GM19467 (cell line): ENCODE results near the gene CARD10.
A peak's percentile ranks its signal among the peaks of the same experiment; 100 is the strongest.

Source experiments
- ATAC-seq: cut with Tn5 transposase; IDR thresholded peaks from one replicate; pipeline ENCODE4 v1.9.1; 2021; ENCODE audit warnings: mild to moderate bottlenecking, moderate library complexity; ENCODE audit not compliant: unreplicated experiment

The CARD10 gene

GRCh38 chr22:37519268-37520195, at the start of gene CARD10:
Gene CARD10, minus strand, starts transcription at chr22:37519415. Its CDS starts 215 bp downstream, at chr22:37519200.
- no peak for ATAC-seq

GRCh38 chr22:37568448-37569008, 49.3 kb upstream of the CARD10 start:
- no peak for ATAC-seq

GRCh38 chr22:37568012-37568411, 48.8 kb upstream of the CARD10 start:
- no peak for ATAC-seq

GRCh38 chr22:37566903-37567798, 47.9 kb upstream of the CARD10 start:
- peak; percentile 77 for ATAC-seq

- no peak for ATAC-seq
Observed at GRCh38 chr22:37566329-37566837, 47.2 kb upstream of the CARD10 start.

- ATAC-seq = no peak
Observed at GRCh38 chr22:37565830-37566229, 46.6 kb upstream of the CARD10 start.

- no peak for ATAC-seq
Observed at GRCh38 chr22:37564111-37564711, 45.0 kb upstream of the CARD10 start.

- ATAC-seq = no peak
Observed at GRCh38 chr22:37563153-37564081, 44.2 kb upstream of the CARD10 start.

GRCh38 chr22:37562049-37562875, 43.0 kb upstream of the CARD10 start:
- no peak for ATAC-seq

GRCh38 chr22:37561212-37562048, 42.2 kb upstream of the CARD10 start:
- ATAC-seq = no peak

- no peak for ATAC-seq
Observed at GRCh38 chr22:37560608-37561211, 41.5 kb upstream of the CARD10 start.

GRCh38 chr22:37559901-37560607, 40.8 kb upstream of the CARD10 start, which contains the start of gene CDC42EP1:
Gene CDC42EP1, plus strand, starts transcription at chr22:37560480. Its CDS starts 5,870 bp downstream, at chr22:37566350.
- no peak for ATAC-seq

- ATAC-seq = no peak
Observed at GRCh38 chr22:37559521-37559900, 40.3 kb upstream of the CARD10 start.

- ATAC-seq = no peak
Observed at GRCh38 chr22:37558815-37559214, 39.6 kb upstream of the CARD10 start.

GRCh38 chr22:37557321-37558001, 38.2 kb upstream of the CARD10 start:
- ATAC-seq = no peak

GRCh38 chr22:37556710-37557109, 37.5 kb upstream of the CARD10 start:
- ATAC-seq = no peak
